Endothelial cell of umbilical vein (primary cell): Measurements from ENCODE around the gene ADORA2A. TPM values are rescaled to one million over a fixed set of nuclear protein-coding genes. Genes with fewer than 3 reads are reported as not detected.

Experiments
- BruUV-seq: library from RNA; stranded (reverse); fragments of 400-500 nt; replicated peaks from 2 replicates; lab custom pipeline; 2021; lab: Mats Ljungman, UMichigan
- CTCF ChIA-PET: fragments of 300-600, 350-600 bp; sonication (Branson Sonifier 250); formaldehyde crosslinking; loops from one replicate; lab custom pipeline; 2021; ENCODE audit warnings: antibody characterized with exemption, inconsistent platforms; lab: Charles Lee
- POLR2A ChIA-PET: fragments of 300-600, 350-600 bp; sonication (Branson Sonifier 250); formaldehyde crosslinking; loops from one replicate; lab custom pipeline; 2021; ENCODE audit warnings: antibody characterized with exemption, inconsistent platforms; lab: Charles Lee
- DNase-seq: peaks from one replicate; pipeline ENCODE4 v3.0.0-alpha.2; 2011; ENCODE audit warnings: low read depth, low spot score
- FAIRE-seq: peaks from 2 replicates; lab custom pipeline; 2011; peaks lifted over from hg19 to GRCh38; lab: Jason Lieb, UNC
- H2AFZ ChIP-seq: 2 replicates; pipeline ENCODE4 v1.6.0; 2012; ENCODE audit warnings: low read depth, low read length, control low read depth, inconsistent platforms
- H3K27ac ChIP-seq: 2 replicates; pipeline ENCODE4 v1.5.1; 2011; ENCODE audit warnings: low read depth, mild to moderate bottlenecking, control low read depth, low read length, moderate library complexity; ENCODE audit not compliant: insufficient read depth
- H3K27me3 ChIP-seq, 2 experiments: 2 replicates each; pipeline versions ENCODE4 v1.6.0 to v1.6.1; 2011; ENCODE audit warnings: low read length in 2 of 2, mixed read lengths in 1 of 2; ENCODE audit not compliant: control insufficient read depth in 2 of 2, insufficient read depth in 2 of 2
- H3K36me3 ChIP-seq, 2 experiments: 2 replicates in 1 of 2; 3 replicates in 1 of 2; pipeline ENCODE4 v1.5.1; 2011; ENCODE audit warnings: low read length in 2 of 2, mild to moderate bottlenecking in 1 of 2, moderate library complexity in 1 of 2; ENCODE audit not compliant: control insufficient read depth in 2 of 2, insufficient read depth in 2 of 2; ENCODE audit errors: extremely low read depth in 1 of 2
- H3K4me1 ChIP-seq: 3 replicates; pipeline ENCODE4 v1.5.1; 2011; ENCODE audit warnings: mild to moderate bottlenecking, low read length; ENCODE audit not compliant: control insufficient read depth, insufficient read depth; ENCODE audit errors: extremely low read depth
- H3K4me2 ChIP-seq: 2 replicates; pipeline ENCODE4 v1.6.1; 2011; ENCODE audit warnings: low read length, control low read depth, mixed read lengths; ENCODE audit not compliant: insufficient read depth
- H3K4me3 ChIP-seq, 3 experiments: fragments of 200-600 bp in 1 of 3; sonication (generic), shearing (Covaris generic) in 1 of 3; replicated peaks in 1 of 3; 2 replicates each; pipeline ENCODE4 v1.5.1; 2011 to 2016; ENCODE audit warnings: control low read depth in 3 of 3, low read length in 3 of 3, mild to moderate bottlenecking in 2 of 3, inconsistent platforms in 1 of 3, low read depth in 1 of 3, moderate library complexity in 1 of 3; ENCODE audit not compliant: insufficient read depth in 1 of 3
- H3K79me2 ChIP-seq: 2 replicates; pipeline ENCODE4 v1.6.0; 2012; ENCODE audit warnings: low read length, inconsistent platforms; ENCODE audit not compliant: control insufficient read depth, insufficient read depth
- H3K9ac ChIP-seq: replicated peaks from 2 replicates; pipeline ENCODE3; 2011; ENCODE audit warnings: low read length, control low read depth; ENCODE audit not compliant: insufficient read depth; ENCODE audit errors: extremely low read depth
- H3K9me1 ChIP-seq: replicated peaks from 3 replicates; pipeline ENCODE4 v1.6.0; 2011; ENCODE audit warnings: mild to moderate bottlenecking, low read length; ENCODE audit not compliant: control insufficient read depth, insufficient read depth; ENCODE audit errors: extremely low read depth
- H3K9me3 ChIP-seq: replicated peaks from 2 replicates; pipeline ENCODE4 v1.5.1; 2012; ENCODE audit warnings: low read length, inconsistent platforms; ENCODE audit not compliant: control insufficient read depth, insufficient read depth
- H4K20me1 ChIP-seq: replicated peaks from 2 replicates; pipeline ENCODE3; 2011; ENCODE audit warnings: mild to moderate bottlenecking, low read length; ENCODE audit not compliant: control insufficient read depth, insufficient read depth; ENCODE audit errors: extremely low read depth
- EZH2 ChIP-seq: IDR thresholded peaks from 2 replicates; pipeline ENCODE4 v1.6.1; 2012; ENCODE audit warnings: borderline replicate concordance, low read depth, mild to moderate bottlenecking, moderate library complexity, low read length, inconsistent platforms; ENCODE audit not compliant: severe bottlenecking
- FOS ChIP-seq: IDR thresholded peaks from 2 replicates; pipeline ENCODE4 v1.6.1; 2011; ENCODE audit warnings: mild to moderate bottlenecking, low read length, moderate library complexity, borderline replicate concordance; ENCODE audit not compliant: insufficient read depth
- JUN ChIP-seq: IDR thresholded peaks from 2 replicates; pipeline ENCODE4 v1.6.1; 2011; ENCODE audit warnings: borderline replicate concordance, low read depth; ENCODE audit not compliant: insufficient read length, insufficient read depth
- MYC ChIP-seq: IDR thresholded peaks from one replicate; pipeline ENCODE4 v1.6.1; 2011; ENCODE audit warnings: mild to moderate bottlenecking, low read depth, low read length
- POLR2A ChIP-seq: IDR thresholded peaks from 2 replicates; pipeline ENCODE4 v1.6.1; 2012; ENCODE audit warnings: low read depth, mild to moderate bottlenecking, control low read depth, low read length
- POLR2AphosphoS5 ChIP-seq: IDR thresholded peaks from 2 replicates; pipeline ENCODE4 v1.6.1; 2012; ENCODE audit warnings: low read depth, mild to moderate bottlenecking, control low read depth, low read length, moderate library complexity; ENCODE audit not compliant: insufficient read depth
- dilution Hi-C: fragments of 300-500 bp; cut with MboI; formaldehyde crosslinking; loops from one replicate; pipeline ENCODE4 v1.15.0; 2019; ENCODE audit warnings: low sequenced_read_pairs; ENCODE audit not compliant: extremely low pct_ligation_motif_present
- intact Hi-C: fragments of 100-400 bp; cut with micrococcal nuclease; formaldehyde crosslinking; loops from one replicate; pipeline ENCODE4 v1.10.0; 2022
- polyA plus RNA-seq, 4 experiments: library from polyadenylated mRNA; depleted of rRNA in 3 of 4; stranded (reverse) in 3 of 4; unstranded in 1 of 4; fragments of >200 nt; gene quantifications; 2 replicates each; pipeline versions ENCODE4 v1.2.1 to v1.2.3, GENCODE V29; 2011 to 2012; ENCODE audit warnings: missing spikeins in 1 of 4
- total RNA-seq: library from RNA; stranded (reverse); gene quantifications from 2 replicates; pipeline ENCODE4 v1.2.3, GENCODE V29; 2021
- TF ChIP-seq, protein P1 (sequence below): IDR thresholded peaks from 2 replicates; pipeline ENCODE4 v1.6.1; 2011; ENCODE audit not compliant: insufficient read depth, insufficient read length
- TF ChIP-seq, protein P2 (sequence below), 2 donors: IDR thresholded peaks; 1 replicate in 1 of 2; 2 replicates in 1 of 2; pipeline ENCODE4 v1.5.1; 2011; ENCODE audit warnings: low read length in 2 of 2, mild to moderate bottlenecking in 2 of 2, moderate library complexity in 2 of 2, control low read depth in 1 of 2, inconsistent platforms in 1 of 2, low read depth in 1 of 2; ENCODE audit not compliant: insufficient read depth in 1 of 2; ENCODE audit errors: extremely low read depth in 1 of 2

Gene ADORA2A
- total and polyA plus RNA-seq, 2 donors (not counting 3 experiments of a cell fraction or from before 2014, with no cell fraction given): 20.0 to 33.1 TPM

DNA sequence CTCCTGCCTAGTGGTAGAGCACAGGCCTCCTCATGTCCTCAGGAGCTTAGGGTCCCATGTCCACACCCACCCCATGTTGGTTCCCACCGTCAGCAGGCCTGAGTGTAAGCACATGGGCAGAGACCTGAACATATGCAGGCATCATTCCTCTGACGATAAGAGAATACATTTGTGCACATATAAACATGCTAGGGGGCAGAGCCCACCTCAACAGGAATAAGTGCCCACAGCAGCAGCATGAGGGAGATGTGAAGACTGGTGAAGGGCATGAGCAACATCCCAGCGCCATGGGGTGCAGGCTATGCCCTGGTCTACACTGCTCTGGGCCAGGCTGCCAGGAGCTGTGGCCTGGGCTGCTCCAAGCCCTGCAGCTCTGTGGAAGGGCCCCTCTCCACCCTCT, 16.9 kb downstream of the ADORA2A start:
- no peak overlapping the region for H3K9ac ChIP-seq
- no peaks in the 10 kb centered on the region for H3K36me3 ChIP-seq
- no TSS peak for BruUV-seq
- no peaks in the 10 kb centered on the region for H3K79me2 ChIP-seq
- no peaks in the 10 kb centered on the region for H3K9me1 ChIP-seq
- no peak overlapping the region for H3K4me3 ChIP-seq
- H3K4me1 ChIP-seq: peaks cover 14% of the 10 kb centered on the region
- ChIA-PET POLR2A (no interaction called here), CTCF (interaction anchor here (0.8 to 4.0 kb wide), 4 partner anchors 16 to 59 kb away, joined by 3 to 19 read pairs (median 5); no protein-coding TSS in a partner anchor)
- H2AFZ ChIP-seq: no peak overlapping the region
- intact Hi-C loops (no loop called here), dilution Hi-C loops (no loop called here)
- H4K20me1 ChIP-seq: no peaks in the 10 kb centered on the region
- H3K27me3 ChIP-seq: no peaks in the 10 kb centered on the region
- H3K4me2 ChIP-seq: no peak overlapping the region
- TF ChIP-seq POLR2A (no peak), MYC (no peak), JUN (no peak), FOS (no peak), EZH2 (no peak)
- TF ChIP-seq, protein P1, sequence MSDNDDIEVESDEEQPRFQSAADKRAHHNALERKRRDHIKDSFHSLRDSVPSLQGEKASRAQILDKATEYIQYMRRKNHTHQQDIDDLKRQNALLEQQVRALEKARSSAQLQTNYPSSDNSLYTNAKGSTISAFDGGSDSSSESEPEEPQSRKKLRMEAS: no peak
- no peak overlapping the region for H3K27ac ChIP-seq
- DNase-seq (no peak), FAIRE-seq (no peak)
- no peaks in the 10 kb centered on the region for H3K9me3 ChIP-seq

DNA sequence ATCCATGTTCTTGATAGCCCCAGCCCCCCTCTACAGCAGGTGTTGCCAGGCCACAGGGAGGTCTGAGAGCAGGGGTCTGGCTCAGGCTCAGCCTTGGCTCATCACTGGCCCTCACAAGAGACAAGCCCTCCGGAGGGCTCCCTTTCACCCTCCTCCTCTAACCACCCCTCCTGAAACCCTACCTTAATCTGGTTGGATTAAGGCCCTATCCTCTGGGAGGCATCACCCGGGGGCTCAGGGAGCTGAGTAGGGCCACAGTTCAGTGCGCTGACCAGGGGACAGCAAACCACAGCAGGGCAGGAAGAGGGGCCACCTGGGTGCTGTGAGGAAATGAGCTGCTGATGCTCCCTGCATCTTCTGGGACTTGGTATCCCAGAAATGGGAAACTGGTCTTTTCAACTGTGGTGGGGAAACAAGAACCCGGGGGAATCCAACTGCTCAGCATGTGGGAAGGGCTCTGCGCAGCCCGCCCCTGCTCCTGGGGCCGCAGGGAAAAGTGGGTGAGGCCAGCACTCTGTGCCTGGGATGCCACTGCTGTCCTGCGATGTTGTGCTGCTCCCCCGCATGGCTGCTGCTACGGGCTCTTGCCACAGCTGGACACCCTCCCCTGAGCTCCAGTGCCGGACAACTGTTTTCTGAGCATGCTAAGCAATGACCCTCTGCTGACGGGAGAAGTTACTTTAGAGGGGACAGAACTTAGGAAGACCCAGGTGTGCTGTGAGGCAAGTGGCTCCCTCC, 17.5 kb downstream of the ADORA2A start:
- BruUV-seq: no TSS peak
- no peaks in the 10 kb centered on the region for H4K20me1 ChIP-seq
- no peaks in the 10 kb centered on the region for H3K9me3 ChIP-seq
- CTCF ChIA-PET: interaction anchor here (1.2 to 4.0 kb wide), 3 partner anchors 16 to 58 kb away, joined by 3 to 19 read pairs (median 4); no protein-coding TSS in a partner anchor
- H3K27me3 ChIP-seq: no peaks in the 10 kb centered on the region
- no peak overlapping the region for H3K4me3 ChIP-seq
- FAIRE-seq: no peak
- TF ChIP-seq, protein P1: no peak
- TF ChIP-seq FOS (no peak), POLR2A (no peak), POLR2AphosphoS5 (no peak)
- TF ChIP-seq, protein P2, sequence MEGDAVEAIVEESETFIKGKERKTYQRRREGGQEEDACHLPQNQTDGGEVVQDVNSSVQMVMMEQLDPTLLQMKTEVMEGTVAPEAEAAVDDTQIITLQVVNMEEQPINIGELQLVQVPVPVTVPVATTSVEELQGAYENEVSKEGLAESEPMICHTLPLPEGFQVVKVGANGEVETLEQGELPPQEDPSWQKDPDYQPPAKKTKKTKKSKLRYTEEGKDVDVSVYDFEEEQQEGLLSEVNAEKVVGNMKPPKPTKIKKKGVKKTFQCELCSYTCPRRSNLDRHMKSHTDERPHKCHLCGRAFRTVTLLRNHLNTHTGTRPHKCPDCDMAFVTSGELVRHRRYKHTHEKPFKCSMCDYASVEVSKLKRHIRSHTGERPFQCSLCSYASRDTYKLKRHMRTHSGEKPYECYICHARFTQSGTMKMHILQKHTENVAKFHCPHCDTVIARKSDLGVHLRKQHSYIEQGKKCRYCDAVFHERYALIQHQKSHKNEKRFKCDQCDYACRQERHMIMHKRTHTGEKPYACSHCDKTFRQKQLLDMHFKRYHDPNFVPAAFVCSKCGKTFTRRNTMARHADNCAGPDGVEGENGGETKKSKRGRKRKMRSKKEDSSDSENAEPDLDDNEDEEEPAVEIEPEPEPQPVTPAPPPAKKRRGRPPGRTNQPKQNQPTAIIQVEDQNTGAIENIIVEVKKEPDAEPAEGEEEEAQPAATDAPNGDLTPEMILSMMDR (IDR thresholded peaks at IDR 0.05; ENCODE audit: extremely low read depth in 1 of 2, insufficient read depth in 1 of 2, low read depth in 1 of 2, low read length in 2 of 2): no peak
- intact Hi-C loops: no loop called here
- no peak overlapping the region for H3K9ac ChIP-seq
- H3K9me1 ChIP-seq: no peaks in the 10 kb centered on the region
- POLR2A ChIA-PET: no interaction called here
- dilution Hi-C loops: no loop called here
- H3K36me3 ChIP-seq: no peaks in the 10 kb centered on the region
- peaks cover 11% of the 10 kb centered on the region for H3K4me1 ChIP-seq
- H2AFZ ChIP-seq: no peak overlapping the region
- DNase-seq: no peak
- H3K4me2 ChIP-seq: no peak overlapping the region
- H3K79me2 ChIP-seq: no peaks in the 10 kb centered on the region
- H3K27ac ChIP-seq: no peak overlapping the region
